ENCODE data around the gene SRSF4. TPM values are rescaled to one million over a fixed set of nuclear protein-coding genes. Genes with fewer than 3 reads are reported as not detected.

The SRSF4 gene
- total and polyA plus RNA-seq, 10 of the 15 experiments (the other 5 are each of a cell fraction or from before 2014, with no cell fraction given) = 17.2 to 107 (median 78.6) TPM

DNA sequence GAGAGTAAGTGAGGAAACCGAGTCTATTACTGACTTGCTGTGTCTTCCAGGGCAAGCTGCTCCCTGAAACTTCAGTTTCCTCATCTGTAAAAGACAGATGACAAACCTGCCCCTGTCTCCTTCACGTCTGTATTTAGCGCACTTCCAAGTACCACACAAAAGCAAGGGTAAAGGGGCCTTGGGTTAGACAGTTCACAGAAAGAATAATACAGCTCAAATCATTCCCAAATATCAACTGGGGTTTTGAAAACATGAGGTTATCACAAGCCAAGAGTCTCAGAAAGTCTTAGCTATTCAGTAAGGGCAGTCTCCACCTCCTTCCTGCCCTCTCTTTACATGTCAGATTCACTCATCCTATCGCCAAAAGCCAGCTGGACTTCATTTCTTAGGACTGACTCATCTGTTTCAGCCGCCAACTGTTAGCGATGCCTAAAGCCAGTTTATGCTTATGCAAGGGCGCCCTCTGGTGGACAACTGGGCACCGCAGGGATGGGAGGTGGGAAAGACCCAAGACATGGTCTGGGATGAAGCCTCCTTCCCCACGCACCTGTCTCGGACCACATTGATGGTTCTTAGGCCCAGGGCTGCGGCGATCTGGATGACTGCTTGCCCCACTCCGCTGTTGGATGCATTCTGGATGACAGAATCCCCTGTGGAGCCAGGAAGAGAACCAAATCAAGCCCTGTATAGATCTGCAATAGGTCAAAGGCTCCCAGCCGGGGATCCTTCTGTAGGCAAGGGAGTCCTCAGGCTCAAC, 21.1 kb upstream of the SRSF4 start (continued):
- TF ChIP-seq BHLHE40 (IDR thresholded peaks at IDR 0.05; ENCODE audit: borderline replicate concordance in 1 of 2, low read depth in 2 of 2, low read length in 1 of 2) (no peak), GATAD2B (conservative IDR thresholded peaks at IDR 0.05; ENCODE audit: low read depth) (no peak), ZBTB33 (IDR thresholded peaks at IDR 0.05) (no peak), ZBTB40 (IDR thresholded peaks at IDR 0.05; ENCODE audit: borderline replicate concordance) (no peak), RAD51 (IDR thresholded peaks at IDR 0.05) (no peak), MEF2A (IDR thresholded peaks at IDR 0.05; ENCODE audit: insufficient read depth, low read depth, low read length) (no peak), CEBPB (IDR thresholded peaks at IDR 0.05; ENCODE audit: borderline replicate concordance in 1 of 2, low read depth in 2 of 2, low read length in 2 of 2) (no peak), ZNF217 (IDR thresholded peaks at IDR 0.05) (no peak), TAF1 (IDR thresholded peaks at IDR 0.05; ENCODE audit: borderline replicate concordance, low read depth, low read length) (no peak), YY1 (IDR thresholded peaks at IDR 0.05; ENCODE audit: low read depth, low read length) (peak; percentile 74), SIX5 (IDR thresholded peaks at IDR 0.05; ENCODE audit: low read depth, low read length, severe bottlenecking) (no peak), RELB (IDR thresholded peaks at IDR 0.05; ENCODE audit: low read depth) (no peak)

All from GM12878 (cell line).